ENCODE results near the gene CXCL1. TPM values are rescaled to one million over a fixed set of nuclear protein-coding genes. Genes with fewer than 3 reads are reported as not detected.

CXCL1 gene
- total RNA-seq, 4 donors from 2014 or later, result 0.93 TPM; not detected in 3

DNA sequence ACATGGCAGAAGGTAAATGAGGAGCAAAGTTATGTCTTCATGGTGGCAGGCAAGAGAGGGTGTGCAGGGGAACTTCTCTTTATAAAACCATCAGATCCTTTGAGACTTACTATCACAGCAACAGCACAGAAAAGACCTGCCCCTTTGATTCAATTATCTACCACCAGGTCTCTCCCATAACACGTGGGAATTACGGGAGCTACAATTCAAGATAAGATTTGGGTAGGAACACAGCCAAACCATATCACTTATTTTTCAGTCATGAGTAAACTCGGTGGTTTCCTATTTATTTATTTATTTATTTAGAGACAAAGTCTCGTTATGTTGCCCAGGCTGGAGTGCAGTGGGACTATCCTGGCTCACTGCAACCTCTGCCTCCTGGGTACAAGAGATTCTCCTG is 22.1 kb downstream of the CXCL1 start:
- Histone ChIP-seq H3K27ac (no peak overlapping the region), H3K4me3 (replicated peaks in 1 of 3) (no peak overlapping the region), H3K36me3 (no peaks in the 10 kb centered on the region), H3K4me1 (no peaks in the 10 kb centered on the region), H3K9me3 (no peaks in the 10 kb centered on the region), H3K27me3 (peaks cover 7% of the 10 kb centered on the region)
- TF ChIP-seq CTCF (IDR thresholded peaks at IDR 0.05) (no peak), POLR2A (IDR thresholded peaks at IDR 0.05) (no peak)
- intact Hi-C loops (cut with DNase I), result no loop called here
- 73 to 89% methylated on average over 4 of the region's 4 CpGs for WGBS, 2 donors
- no peak for DNase-seq

DNA sequence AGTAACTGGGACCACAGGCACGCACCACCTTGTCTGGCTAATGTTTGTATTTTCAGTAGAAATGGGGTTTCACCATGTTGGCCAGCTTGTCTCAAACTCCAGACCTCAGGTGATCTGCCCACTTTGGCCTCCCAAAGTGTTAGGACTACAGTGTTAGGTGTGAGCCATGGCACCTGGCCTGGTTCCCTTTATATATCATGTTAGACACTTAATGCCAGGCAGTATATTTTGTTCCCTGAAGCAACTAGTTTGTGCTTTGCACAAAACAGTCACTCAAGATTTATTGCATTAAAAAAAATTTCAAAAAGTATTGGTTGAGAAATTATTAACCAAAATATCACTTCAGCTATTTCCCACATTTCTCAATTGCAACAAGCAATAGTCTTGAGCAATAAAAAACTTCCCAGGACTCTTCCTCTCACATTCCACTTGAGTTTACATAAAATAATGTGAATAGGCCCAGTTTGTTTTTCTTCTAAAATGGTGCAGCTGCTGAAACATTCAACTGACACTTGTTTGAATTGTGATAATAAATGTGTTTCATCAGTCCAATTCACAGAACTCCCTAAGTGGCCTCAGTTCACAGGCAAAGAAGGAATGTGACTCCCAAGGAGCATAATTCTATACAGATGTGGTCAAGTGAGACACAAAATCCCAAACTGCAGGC is 22.7 kb downstream of the CXCL1 start:
- peaks cover 7% of the 10 kb centered on the region for H3K27me3 ChIP-seq
- DNase-seq, result no peak

GRCh38 chr4:73892966-73893365 is 23.8 kb downstream of the CXCL1 start:
- intact Hi-C loops (cut with DNase I), result no loop called here
- WGBS, 2 donors, result 92% methylated on average over 3 of the region's 3 CpGs
- peaks cover 6% of the 10 kb centered on the region for H3K27me3 ChIP-seq

More for the DNA sequence above, 22.7 kb downstream of the CXCL1 start:
- H3K27ac ChIP-seq, result no peak overlapping the region
- TF ChIP-seq CTCF (IDR thresholded peaks at IDR 0.05) (no peak), POLR2A (IDR thresholded peaks at IDR 0.05) (no peak)
- WGBS, 2 donors, result 93% methylated on average over 1 of the region's 1 CpG
- intact Hi-C loops (cut with DNase I), result no loop called here
- H3K4me3 ChIP-seq (replicated peaks in 1 of 3), result no peak overlapping the region
- H3K9me3 ChIP-seq, result no peaks in the 10 kb centered on the region
- no peaks in the 10 kb centered on the region for H3K36me3 ChIP-seq
- H3K4me1 ChIP-seq, result no peaks in the 10 kb centered on the region

GRCh38 chr4:73894001-73894400 is 24.8 kb downstream of the CXCL1 start:
- intact Hi-C loops (cut with DNase I), result no loop called here
- TF ChIP-seq CTCF (IDR thresholded peaks at IDR 0.05), result no peak
- no peak for TF ChIP-seq POLR2A (IDR thresholded peaks at IDR 0.05)
- 54 to 65% methylated on average over 2 of the region's 2 CpGs for WGBS, 2 donors

More at GRCh38 chr4:73892966-73893365, 23.8 kb downstream of the CXCL1 start:
- no peak for DNase-seq
- TF ChIP-seq CTCF (IDR thresholded peaks at IDR 0.05) (no peak), POLR2A (IDR thresholded peaks at IDR 0.05) (no peak)
- no peak overlapping the region for H3K4me3 ChIP-seq (replicated peaks in 1 of 3)
- no peak overlapping the region for H3K27ac ChIP-seq
- no peaks in the 10 kb centered on the region for H3K4me1 ChIP-seq
- no peaks in the 10 kb centered on the region for H3K36me3 ChIP-seq
- no peaks in the 10 kb centered on the region for H3K9me3 ChIP-seq

More at GRCh38 chr4:73894001-73894400, 24.8 kb downstream of the CXCL1 start:
- no peaks in the 10 kb centered on the region for H3K9me3 ChIP-seq
- H3K27ac ChIP-seq, result no peak overlapping the region
- no peaks in the 10 kb centered on the region for H3K36me3 ChIP-seq
- no peaks in the 10 kb centered on the region for H3K4me1 ChIP-seq
- H3K27me3 ChIP-seq, result no peaks in the 10 kb centered on the region
- no peak for DNase-seq
- H3K4me3 ChIP-seq (replicated peaks in 1 of 3), result no peak overlapping the region

Measured in thyroid gland (tissue), 4 donors.